HG02642 (cell line): ENCODE results near the gene CLEC3B.
"Not testable (repeated sequence)": the region's sequence is repeated elsewhere in the genome, so short reads cannot be mapped to it uniquely, and the experiment has no call there.

ENCODE experiments used
- ATAC-seq: cut with Tn5 transposase; IDR thresholded peaks from one replicate; pipeline ENCODE4 v1.9.1; 2021; ENCODE audit warnings: mild to moderate bottlenecking; ENCODE audit not compliant: unreplicated experiment, poor library complexity

CLEC3B gene

GRCh38 chr3:45062697-45063070, 36.6 kb downstream of the CLEC3B start:
- no peak for ATAC-seq

- no peak for ATAC-seq
These were observed 38.6 kb downstream of the CLEC3B start for GRCh38 chr3:45064512-45065372.

GRCh38 chr3:45065373-45065720, 39.2 kb downstream of the CLEC3B start:
- no peak for ATAC-seq

GRCh38 chr3:45066109-45066801, 40.2 kb downstream of the CLEC3B start:
- ATAC-seq = no peak

GRCh38 chr3:45067486-45067885, 41.4 kb downstream of the CLEC3B start:
- no peak for ATAC-seq

GRCh38 chr3:45067941-45068340, 41.8 kb downstream of the CLEC3B start:
- no peak for ATAC-seq

- no peak for ATAC-seq
These were observed 45.0 kb downstream of the CLEC3B start for GRCh38 chr3:45071075-45071474.

- no peak for ATAC-seq
These were observed 49.9 kb downstream of the CLEC3B start for GRCh38 chr3:45075821-45076625.

- not testable (repeated sequence) for ATAC-seq
These were observed 52.2 kb downstream of the CLEC3B start for GRCh38 chr3:45078256-45078655.

GRCh38 chr3:45078910-45079522, 52.9 kb downstream of the CLEC3B start:
- no peak for ATAC-seq

- ATAC-seq = no peak
These were observed 53.6 kb downstream of the CLEC3B start for GRCh38 chr3:45079715-45080114.

- no peak for ATAC-seq
These were observed 54.7 kb downstream of the CLEC3B start for GRCh38 chr3:45080824-45081223.

GRCh38 chr3:45081506-45082141, 55.5 kb downstream of the CLEC3B start:
- no peak for ATAC-seq

- ATAC-seq = no peak
These were observed 56.0 kb downstream of the CLEC3B start for GRCh38 chr3:45082142-45082538.

GRCh38 chr3:45083023-45083422, 56.9 kb downstream of the CLEC3B start:
- ATAC-seq = no peak

- ATAC-seq = no peak
These were observed 58.3 kb downstream of the CLEC3B start for GRCh38 chr3:45084361-45084760.

- no peak for ATAC-seq
These were observed 59.0 kb downstream of the CLEC3B start for GRCh38 chr3:45084820-45085816.
